Gastroesophageal sphincter (tissue), 3 donors: ENCODE results near the gene HUS1.

Experiments used
- CTCF ChIP-seq, 4 experiments: fragments of 200-600 bp in 2 of 4; fragments of 450-650 bp in 2 of 4; sonication (generic) in 1 of 4; IDR thresholded peaks; one replicate each; pipeline ENCODE4 v1.5.1; 2017 to 2019; ENCODE audit warnings: antibody characterized with exemption in 4 of 4, mild to moderate bottlenecking in 2 of 4, moderate library complexity in 2 of 4
- POLR2A ChIP-seq, 2 donors: fragments of 450-650 bp; IDR thresholded peaks; one replicate each; pipeline ENCODE4 v1.6.1; 2017; ENCODE audit warnings: antibody characterized with exemption in 2 of 2, mild to moderate bottlenecking in 2 of 2, moderate library complexity in 1 of 2
- POLR2AphosphoS5 ChIP-seq: sonication (generic); formaldehyde crosslinking; IDR thresholded peaks from one replicate; pipeline ENCODE4 v1.6.1; 2017; ENCODE audit warnings: antibody characterized with exemption

- TF ChIP-seq POLR2A (IDR thresholded peaks at IDR 0.05), result no peak
- TF ChIP-seq POLR2AphosphoS5, result no peak
- no peak for TF ChIP-seq CTCF (IDR thresholded peaks at IDR 0.05)
Observed at GRCh38 chr7:47942132-47942531, 37.3 kb downstream of the HUS1 start.
